Measurements from ENCODE around the gene PTPN13.

Gene PTPN13, protein sequence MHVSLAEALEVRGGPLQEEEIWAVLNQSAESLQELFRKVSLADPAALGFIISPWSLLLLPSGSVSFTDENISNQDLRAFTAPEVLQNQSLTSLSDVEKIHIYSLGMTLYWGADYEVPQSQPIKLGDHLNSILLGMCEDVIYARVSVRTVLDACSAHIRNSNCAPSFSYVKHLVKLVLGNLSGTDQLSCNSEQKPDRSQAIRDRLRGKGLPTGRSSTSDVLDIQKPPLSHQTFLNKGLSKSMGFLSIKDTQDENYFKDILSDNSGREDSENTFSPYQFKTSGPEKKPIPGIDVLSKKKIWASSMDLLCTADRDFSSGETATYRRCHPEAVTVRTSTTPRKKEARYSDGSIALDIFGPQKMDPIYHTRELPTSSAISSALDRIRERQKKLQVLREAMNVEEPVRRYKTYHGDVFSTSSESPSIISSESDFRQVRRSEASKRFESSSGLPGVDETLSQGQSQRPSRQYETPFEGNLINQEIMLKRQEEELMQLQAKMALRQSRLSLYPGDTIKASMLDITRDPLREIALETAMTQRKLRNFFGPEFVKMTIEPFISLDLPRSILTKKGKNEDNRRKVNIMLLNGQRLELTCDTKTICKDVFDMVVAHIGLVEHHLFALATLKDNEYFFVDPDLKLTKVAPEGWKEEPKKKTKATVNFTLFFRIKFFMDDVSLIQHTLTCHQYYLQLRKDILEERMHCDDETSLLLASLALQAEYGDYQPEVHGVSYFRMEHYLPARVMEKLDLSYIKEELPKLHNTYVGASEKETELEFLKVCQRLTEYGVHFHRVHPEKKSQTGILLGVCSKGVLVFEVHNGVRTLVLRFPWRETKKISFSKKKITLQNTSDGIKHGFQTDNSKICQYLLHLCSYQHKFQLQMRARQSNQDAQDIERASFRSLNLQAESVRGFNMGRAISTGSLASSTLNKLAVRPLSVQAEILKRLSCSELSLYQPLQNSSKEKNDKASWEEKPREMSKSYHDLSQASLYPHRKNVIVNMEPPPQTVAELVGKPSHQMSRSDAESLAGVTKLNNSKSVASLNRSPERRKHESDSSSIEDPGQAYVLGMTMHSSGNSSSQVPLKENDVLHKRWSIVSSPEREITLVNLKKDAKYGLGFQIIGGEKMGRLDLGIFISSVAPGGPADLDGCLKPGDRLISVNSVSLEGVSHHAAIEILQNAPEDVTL (N-terminal part only)

DNA sequence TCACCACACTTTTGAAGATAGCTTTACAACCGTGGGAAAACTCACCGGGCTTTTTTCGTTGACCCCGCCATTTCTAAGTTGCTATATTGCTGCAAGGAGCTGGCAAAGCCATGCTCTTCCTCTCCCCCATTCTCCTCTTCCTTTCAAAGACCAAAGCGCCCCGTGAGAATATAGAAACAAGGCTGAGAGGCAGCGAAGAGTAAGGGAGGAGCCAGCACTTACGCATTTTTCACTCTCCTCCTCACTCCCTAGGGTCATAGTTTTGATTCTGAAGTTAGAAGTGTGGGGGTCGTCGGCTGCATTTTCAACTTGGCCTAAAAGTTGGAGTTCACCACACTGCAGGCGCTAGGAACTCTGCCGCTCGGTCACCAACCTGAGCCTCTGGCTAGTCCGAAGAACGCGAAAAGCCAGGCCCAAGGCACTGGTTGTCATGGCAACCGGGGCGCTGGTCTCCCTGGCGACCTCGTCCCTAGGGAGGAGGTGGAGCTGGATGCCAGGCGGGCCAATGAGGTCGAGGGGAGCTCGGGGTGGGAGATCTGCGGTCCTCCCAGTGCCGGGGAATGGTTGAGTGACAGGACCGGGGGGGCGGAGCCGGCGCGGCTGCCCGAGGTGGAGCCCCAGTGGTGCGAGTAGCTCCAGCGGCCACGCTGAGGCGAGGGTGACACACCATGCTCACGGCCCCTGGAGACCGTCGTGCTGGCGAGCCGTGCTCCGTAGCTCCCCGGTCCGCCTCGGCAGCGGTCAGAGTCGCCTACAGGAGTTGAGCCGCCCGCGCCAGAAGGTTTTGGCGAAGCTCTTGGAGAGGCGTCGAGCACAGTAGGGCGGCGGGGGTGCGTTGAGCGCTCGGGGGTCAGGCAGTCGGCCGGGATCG is at the start of gene PTPN13:
Gene PTPN13, plus strand, starts transcription at position 628 of the 871 bp plus-strand sequence. CDS start 40,942 bp downstream, outside the sequence.
- FAIRE-seq (peak; percentile 89), DNase-seq (ENCODE audit: low spot score) (peak; percentile 98)

DNA sequence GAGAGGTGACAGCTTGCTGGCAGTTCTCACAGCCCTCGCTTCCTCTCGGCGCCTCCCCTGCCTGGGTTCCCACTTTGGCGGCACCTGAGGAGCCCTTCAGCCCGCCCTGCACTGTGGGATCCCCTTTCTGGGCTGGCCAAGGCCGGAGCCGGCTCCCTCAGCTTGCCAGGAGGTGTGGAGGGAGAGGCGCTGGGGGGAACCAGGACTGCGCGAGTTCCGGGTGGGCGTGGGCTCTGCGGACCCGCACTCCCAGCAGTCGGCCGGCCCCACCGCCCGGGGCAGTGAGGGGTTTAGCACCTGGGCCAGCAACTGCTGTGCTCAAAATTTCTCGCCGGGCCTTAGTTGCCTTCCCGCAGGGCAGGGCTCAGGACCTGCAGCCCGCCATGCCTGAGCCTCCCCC is 47.0 kb upstream of the PTPN13 start:
- no peak for FAIRE-seq
- no peak for DNase-seq (ENCODE audit: low spot score)

DNA sequence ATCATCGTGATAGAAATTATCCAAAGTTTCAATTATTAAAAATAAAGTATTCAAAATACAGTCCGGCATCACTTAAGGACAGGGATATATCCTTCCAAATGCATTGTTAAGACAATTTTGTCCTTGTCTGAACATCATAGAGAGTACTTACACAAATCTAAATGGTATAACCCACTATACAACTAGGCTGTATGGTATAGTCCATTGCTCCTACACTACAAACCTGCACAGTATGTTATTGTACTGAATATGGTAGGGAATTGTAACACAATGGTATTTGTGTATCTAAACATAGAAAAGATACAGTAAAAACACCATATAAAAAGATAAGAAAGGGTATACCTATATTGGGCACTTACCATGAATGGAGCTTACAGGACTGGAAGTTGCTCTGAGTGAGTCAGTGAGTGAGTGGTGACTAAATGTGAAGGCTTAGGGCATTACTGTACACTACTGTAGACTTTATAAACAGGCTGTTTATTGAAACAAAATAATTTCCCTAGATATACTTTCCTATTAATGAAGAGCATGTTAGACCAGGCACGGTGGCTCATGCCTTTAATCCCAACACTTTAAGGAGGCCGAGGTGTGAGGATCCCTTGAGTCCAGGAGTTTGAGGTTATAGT is 44.8 kb upstream of the PTPN13 start:
- FAIRE-seq, result no peak

DNA sequence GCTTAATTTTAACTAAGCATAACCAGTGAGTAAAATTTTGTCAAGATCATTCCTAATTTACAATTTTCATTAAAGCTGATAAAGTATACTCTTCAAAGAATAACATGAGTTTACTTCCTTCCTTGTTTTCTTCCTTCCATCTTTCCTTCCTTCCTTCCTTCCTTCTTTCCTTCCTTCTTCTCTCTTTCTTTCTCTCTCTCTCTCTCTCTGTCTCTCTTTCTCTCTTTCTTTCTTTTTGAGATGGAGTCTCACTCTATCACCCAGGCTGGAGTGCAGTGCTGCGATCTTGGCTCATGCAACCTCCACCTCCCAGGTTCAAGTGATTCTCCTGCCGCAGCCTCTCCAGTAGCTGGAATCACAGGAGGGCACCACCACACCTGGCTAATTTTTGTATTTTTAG is 42.7 kb upstream of the PTPN13 start:
- DNase-seq (ENCODE audit: low spot score), result no peak
- FAIRE-seq, result no peak

More for the DNA sequence above, 44.8 kb upstream of the PTPN13 start:
- DNase-seq (ENCODE audit: low spot score), result no peak

DNA sequence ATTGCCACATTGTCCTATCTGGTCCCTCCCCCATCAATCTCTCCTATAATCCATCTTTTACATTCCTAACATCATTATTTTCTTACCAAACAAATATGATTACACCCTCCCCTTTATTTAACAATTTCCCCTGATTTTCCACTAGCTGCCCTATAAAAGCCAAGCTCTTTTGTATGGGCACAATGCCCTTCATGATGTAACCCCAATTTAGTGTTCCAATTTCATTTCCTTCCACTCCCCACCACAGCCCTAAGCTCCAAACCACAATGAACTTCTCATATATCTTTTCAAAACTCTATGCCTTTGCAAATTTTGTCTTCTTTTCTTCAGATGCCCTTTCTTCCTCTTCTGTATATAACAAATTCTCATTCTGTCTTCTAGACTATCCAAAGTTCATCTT is 39.5 kb upstream of the PTPN13 start:
- FAIRE-seq (no peak), DNase-seq (ENCODE audit: low spot score) (no peak)

DNA sequence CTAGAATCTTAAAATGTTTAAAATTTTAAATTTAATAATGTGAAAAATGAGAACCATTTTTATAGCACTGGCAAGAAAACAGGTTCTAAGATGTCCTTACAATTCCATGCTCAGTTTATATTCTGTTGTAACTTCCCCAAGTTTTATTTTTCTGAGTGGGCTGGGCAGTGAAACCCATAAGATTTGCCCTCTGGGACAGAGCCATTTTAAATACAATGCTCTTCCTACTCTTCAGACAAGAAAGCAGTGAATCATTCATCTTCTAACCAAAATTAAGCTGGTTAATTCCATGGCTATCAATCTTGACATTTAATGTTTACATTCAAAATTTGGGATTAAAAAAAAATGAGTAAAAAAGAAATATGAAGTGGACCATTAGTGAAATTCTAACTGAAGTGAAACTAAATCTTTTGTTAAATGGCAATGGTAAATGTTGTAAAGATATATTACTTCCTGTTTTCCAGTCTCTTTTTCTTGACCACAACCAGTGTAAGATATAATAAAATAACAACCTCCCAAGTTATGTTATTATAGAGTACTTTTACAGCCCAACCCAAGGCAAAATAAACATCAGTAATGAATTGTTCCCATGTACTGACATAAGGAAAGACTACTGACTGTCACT is 37.2 kb upstream of the PTPN13 start:
- DNase-seq (ENCODE audit: low spot score), result no peak
- peak; percentile 40 for FAIRE-seq

DNA sequence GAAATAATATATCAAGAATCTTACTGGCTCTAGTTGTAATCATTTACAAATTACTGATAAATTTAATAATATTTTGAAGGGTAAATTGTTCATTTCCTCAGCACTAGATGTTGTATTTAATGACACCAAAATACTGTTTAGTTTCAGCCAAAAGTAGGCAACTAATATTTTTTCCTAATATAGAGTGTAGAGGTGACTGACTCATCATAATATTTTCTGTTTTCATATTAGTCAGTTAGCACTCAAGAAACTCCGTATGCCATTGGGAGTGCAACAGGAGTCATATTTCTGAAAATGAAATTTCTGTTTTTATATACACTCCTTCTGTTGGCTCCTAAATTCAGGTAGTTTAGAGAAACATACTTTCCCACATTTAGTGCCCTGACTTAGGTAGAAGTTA is 36.6 kb upstream of the PTPN13 start:
- DNase-seq (ENCODE audit: low spot score) (no peak), FAIRE-seq (no peak)

DNA sequence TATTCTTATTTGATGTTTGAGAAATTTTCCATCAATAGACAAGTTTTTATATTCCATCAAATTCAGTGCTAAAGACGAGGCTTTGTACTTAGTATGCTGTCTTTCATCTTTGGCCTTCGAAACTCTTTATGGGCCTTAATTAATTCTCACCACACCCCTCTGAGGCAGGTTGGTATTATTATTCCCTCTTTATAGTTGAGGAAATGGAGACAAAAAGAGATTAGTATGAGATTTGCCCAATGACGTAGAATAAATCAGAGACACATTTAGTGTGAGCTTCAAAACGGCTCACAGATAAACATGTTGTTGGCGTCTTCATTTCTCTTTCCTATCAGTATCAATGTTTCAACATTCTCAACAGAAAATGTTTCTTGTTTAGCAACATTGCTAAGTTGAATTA is 35.9 kb upstream of the PTPN13 start:
- no peak for FAIRE-seq
- no peak for DNase-seq (ENCODE audit: low spot score)

DNA sequence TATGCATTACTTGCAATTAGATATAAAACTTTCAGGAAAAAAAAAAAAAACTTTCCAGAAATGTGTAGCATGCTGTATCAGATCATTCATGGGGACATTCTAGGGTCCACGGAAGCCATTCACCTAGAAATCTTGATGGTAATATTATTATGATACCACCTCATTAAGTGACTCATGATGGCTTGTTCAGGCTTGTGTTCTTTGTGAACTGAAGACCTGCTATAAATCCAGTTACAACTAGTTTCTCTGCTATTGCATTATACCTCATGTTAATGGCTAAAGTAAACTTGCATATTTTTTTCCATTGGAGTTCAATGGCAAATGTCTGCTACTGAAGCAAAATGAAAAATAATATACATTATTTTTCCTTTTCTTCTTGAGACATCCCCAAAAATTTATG is 35.3 kb upstream of the PTPN13 start:
- DNase-seq (ENCODE audit: low spot score) (no peak), FAIRE-seq (no peak)

DNA sequence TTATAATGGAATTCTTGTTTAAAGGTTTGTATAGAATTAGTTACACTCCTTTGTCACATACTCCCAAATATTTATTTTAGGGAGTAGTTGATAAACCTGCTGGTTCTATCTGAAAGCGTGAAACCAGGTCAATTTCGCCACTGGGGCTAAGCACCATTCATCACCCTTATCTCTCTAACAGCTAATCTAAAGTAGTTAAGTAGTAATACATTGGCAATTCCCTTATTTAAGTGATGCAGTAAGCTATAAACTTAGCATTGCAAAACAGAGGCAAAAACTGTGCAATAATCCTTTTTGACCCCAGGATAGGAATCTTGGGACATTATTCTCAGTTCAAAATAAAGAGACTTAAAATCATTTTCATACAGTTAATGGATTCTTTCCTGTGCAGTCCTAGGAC is 33.7 kb upstream of the PTPN13 start:
- DNase-seq (ENCODE audit: low spot score), result no peak
- FAIRE-seq, result no peak

DNA sequence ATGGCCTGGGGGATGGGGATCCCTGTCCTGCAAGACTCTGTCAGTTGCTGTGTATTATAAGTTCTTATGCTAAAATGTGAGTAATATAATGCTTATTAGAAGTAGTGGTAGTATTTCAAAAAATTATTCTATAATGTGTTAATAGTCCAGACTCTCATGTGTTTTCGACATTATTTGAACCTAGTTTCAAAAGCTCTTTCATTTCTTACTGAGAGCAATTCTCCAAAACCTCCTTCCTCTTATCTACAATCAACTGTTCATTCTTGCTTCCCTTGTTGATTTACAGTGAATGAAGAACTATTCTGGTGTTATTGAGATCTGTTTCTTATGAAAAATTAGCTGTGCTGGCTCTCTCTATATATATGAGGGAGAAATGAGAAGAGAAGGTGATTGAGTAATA is 32.9 kb upstream of the PTPN13 start:
- no peak for FAIRE-seq
- no peak for DNase-seq (ENCODE audit: low spot score)

DNA sequence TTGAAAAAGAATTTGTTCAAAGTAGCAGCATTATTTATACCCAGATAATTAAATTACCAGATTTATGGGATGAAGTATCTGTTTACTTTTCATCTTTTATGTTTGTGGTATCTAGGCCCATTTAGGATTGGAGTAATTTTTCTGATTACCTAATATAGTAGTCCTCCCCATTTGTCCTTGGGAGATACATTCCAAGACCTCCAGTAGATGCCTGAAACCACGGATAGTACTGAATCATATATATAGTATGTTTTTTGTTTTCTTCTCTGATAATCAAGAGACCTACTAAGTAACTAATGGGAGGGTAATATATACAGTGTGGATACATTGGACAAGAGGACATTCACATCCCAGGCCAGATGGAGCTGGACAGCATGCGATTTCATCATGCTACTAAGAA is 30.7 kb upstream of the PTPN13 start:
- no peak for FAIRE-seq
- DNase-seq (ENCODE audit: low spot score), result no peak

DNA sequence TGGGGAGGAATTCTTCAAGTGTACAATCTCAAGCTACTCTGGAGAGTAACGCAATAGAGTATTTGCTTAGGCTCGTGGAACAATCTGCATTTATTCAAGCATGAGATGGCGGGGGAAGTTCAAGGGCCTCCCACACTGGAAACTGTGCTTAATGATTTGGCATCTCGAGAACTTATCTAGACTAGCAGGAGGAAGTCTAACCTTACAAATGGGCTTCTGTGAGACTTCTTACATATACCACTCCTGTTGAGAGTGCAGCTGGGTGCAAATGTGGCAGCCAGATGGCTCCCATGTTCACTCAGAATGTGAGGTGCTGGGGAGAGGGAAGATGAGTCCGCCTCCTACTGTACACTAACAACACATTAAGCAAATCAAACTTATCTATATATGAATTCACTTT is 29.3 kb upstream of the PTPN13 start:
- FAIRE-seq, result no peak
- DNase-seq (ENCODE audit: low spot score), result no peak

DNA sequence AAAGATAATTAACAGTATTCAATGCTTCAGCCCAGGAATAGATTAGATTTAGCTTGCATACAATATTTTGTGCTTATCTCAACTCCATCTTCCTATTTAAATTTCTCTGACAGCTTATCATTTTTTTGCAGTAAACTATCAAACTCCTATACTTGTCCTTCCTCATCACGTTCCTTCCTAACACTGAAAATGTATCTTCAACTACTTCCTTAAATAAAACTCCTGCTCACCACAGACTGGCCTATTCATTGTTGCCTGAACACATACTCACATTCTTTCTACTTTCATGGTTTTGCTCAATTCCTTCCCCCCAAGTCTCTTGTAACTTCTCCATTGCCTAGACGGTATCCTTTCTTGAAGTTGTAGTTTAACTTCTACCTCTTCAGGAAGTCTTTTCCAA is 28.5 kb upstream of the PTPN13 start:
- FAIRE-seq (no peak), DNase-seq (ENCODE audit: low spot score) (no peak)

DNA sequence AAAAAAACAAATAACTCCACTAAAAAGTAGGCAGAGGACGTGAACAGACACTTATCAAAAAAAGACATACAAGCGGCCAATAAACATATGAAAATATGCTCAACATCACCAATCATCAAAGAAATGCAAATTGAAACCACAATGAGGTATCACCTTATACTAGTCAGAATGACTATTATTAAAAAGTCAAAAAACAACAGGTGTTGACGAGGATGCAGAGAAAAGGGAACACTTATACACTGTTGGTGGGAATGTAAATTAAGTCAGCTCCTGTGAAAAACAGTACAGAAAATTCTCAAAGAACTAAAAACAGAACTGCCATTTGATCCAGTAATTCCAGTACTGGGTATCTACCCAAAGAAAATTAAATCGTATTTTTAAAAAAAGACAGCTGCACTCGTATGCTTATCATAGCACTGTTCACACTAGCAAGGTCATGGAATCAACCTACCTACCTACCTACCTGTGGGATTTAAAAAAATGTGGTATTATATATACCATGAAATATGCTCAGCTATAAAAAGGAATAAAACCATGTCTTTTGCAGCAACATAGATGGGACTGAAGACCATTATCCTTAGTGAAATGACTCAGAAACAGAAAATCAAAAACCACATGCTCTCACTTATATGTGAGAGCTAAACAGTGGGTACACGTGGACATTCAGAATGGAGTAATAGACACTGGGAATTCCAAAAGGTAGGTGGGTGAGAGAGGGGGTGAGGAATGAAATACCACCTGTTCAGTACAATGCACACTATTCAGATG is 24.8 kb upstream of the PTPN13 start:
- no peak for FAIRE-seq
- no peak for DNase-seq (ENCODE audit: low spot score)

DNA sequence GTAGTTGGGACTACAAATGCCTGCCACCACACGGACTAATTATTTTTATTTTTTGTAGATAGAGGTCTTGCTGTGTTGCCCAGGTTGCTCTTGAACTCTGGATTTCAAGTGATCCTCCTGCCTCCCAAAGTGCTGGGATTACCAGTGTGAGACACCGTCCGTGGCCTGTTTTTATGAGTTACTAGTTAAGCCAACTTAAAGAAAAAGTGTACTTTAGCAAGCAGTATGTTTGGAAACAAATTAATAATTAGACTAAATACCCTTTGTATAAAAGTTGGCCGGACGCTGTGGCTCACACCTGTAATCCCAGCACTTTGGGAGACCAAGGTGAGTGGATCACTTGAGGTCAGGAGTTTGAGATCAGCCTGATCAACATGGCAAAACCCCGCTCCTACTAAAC is 14.2 kb upstream of the PTPN13 start:
- FAIRE-seq (no peak), DNase-seq (ENCODE audit: low spot score) (no peak)

DNA sequence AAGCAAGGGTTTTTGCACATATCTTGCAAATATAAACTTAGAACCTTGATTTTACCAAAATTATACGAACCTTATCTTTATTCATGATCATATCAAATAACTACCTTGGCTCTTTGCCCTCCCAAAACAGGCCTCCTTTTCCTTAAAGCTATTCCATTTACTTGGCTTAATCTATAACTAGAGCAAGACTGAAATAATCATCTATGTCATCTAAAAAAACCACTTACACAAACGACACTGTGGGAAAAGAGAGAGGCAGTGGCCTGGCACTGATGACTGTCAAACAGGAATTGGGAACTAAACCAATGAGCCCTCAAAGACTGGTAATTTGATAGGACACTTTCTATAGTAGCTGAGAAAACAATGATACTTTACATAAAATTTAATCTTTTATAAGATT is 11.7 kb upstream of the PTPN13 start:
- DNase-seq (ENCODE audit: low spot score) (peak; percentile 78), FAIRE-seq (peak; percentile 98)

DNA sequence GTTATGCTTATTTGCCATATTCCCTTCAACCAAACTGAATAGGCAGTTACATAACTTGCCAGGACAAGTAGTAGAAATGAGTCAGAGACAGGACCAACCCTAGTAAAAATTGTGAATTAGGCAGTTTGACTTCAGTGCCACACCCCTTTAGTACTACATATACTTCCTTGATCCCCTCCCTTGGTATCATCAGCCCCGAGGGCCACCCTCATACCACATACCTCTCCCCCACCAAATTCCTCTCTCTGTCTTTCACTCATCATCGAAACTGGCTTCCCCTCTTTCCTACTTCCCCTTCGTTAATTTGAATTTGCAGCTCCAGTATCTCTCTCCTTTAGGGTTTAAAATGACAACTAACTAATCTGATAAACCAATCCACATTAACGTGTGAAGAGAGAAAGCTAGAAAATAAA is 7.9 kb upstream of the PTPN13 start:
- DNase-seq (ENCODE audit: low spot score) (no peak), FAIRE-seq (no peak)
